ENCODE measurements around the gene DOHH. TPM values are rescaled to one million over a fixed set of nuclear protein-coding genes. Genes with fewer than 3 reads are reported as not detected.
A peak's percentile ranks its signal among the peaks of the same experiment; 100 is the strongest.

The DOHH gene
- polyA plus RNA-seq (2013, experiment 1 of 2), result 8.4 TPM
- 6.6 TPM for polyA plus RNA-seq (2013, experiment 2 of 2)

GRCh38 chr19:3500429-3501101 lies at the start of gene DOHH:
Gene DOHH, minus strand, starts transcription at chr19:3500674. Its CDS starts 3,860 bp downstream, at chr19:3496814.
- H3K36me3 ChIP-seq (ENCODE audit: control insufficient read depth, insufficient read depth, low read length), result peaks cover 31% of the 10 kb centered on the region
- peak within 1 kb of the TSS; percentile 98 for H3K27ac ChIP-seq (ENCODE audit: low read depth, low read length, severe bottlenecking)
- peak within 1 kb of the TSS; percentile 92 for H3K4me3 ChIP-seq (ENCODE audit: extremely low read depth, insufficient read depth, low read length, poor library complexity, severe bottlenecking)
- no peaks in the 10 kb centered on the region for H3K9me3 ChIP-seq (ENCODE audit: control insufficient read depth, low read length)
- peaks cover 11% of the 10 kb centered on the region for H3K4me1 ChIP-seq (ENCODE audit: control insufficient read depth, insufficient read depth, low read length, poor library complexity, severe bottlenecking)
- 0% methylated on average over 37 to 42 of the region's 52 CpGs for WGBS, 2 experiments (ENCODE audit: insufficient coverage in 2 of 2)

GRCh38 chr19:3549816-3550215 lies 49.3 kb upstream of the DOHH start:
- Histone ChIP-seq H3K36me3 (ENCODE audit: control insufficient read depth, insufficient read depth, low read length) (peaks cover 42% of the 10 kb centered on the region), H3K4me3 (ENCODE audit: extremely low read depth, insufficient read depth, low read length, poor library complexity, severe bottlenecking) (no peak overlapping the region), H3K9me3 (ENCODE audit: control insufficient read depth, low read length) (no peaks in the 10 kb centered on the region), H3K27ac (ENCODE audit: low read depth, low read length, severe bottlenecking) (no peak overlapping the region), H3K4me1 (ENCODE audit: control insufficient read depth, insufficient read depth, low read length, poor library complexity, severe bottlenecking) (peaks cover 6% of the 10 kb centered on the region)
- 94 to 96% methylated on average over 7 to 9 of the region's 10 CpGs for WGBS, 2 experiments (ENCODE audit: insufficient coverage in 2 of 2)

GRCh38 chr19:3548606-3549005 lies 48.1 kb upstream of the DOHH start:
- WGBS, 2 experiments (ENCODE audit: insufficient coverage in 2 of 2), result 92 to 93% methylated on average over 12 to 14 of the region's 14 CpGs

GRCh38 chr19:3547767-3548282 lies 47.4 kb upstream of the DOHH start:
- Histone ChIP-seq H3K4me1 (ENCODE audit: control insufficient read depth, insufficient read depth, low read length, poor library complexity, severe bottlenecking) (peaks cover 3% of the 10 kb centered on the region), H3K4me3 (ENCODE audit: extremely low read depth, insufficient read depth, low read length, poor library complexity, severe bottlenecking) (no peak overlapping the region)

More at GRCh38 chr19:3548606-3549005, 48.1 kb upstream of the DOHH start:
- H3K4me3 ChIP-seq (ENCODE audit: extremely low read depth, insufficient read depth, low read length, poor library complexity, severe bottlenecking), result no peak overlapping the region
- H3K36me3 ChIP-seq (ENCODE audit: control insufficient read depth, insufficient read depth, low read length), result peaks cover 48% of the 10 kb centered on the region
- H3K9me3 ChIP-seq (ENCODE audit: control insufficient read depth, low read length), result no peaks in the 10 kb centered on the region
- no peak overlapping the region for H3K27ac ChIP-seq (ENCODE audit: low read depth, low read length, severe bottlenecking)
- peaks cover 6% of the 10 kb centered on the region for H3K4me1 ChIP-seq (ENCODE audit: control insufficient read depth, insufficient read depth, low read length, poor library complexity, severe bottlenecking)

GRCh38 chr19:3547301-3547731 lies 46.8 kb upstream of the DOHH start:
- no peaks in the 10 kb centered on the region for H3K4me1 ChIP-seq (ENCODE audit: control insufficient read depth, insufficient read depth, low read length, poor library complexity, severe bottlenecking)
- H3K4me3 ChIP-seq (ENCODE audit: extremely low read depth, insufficient read depth, low read length, poor library complexity, severe bottlenecking), result no peak overlapping the region
- peaks cover 45% of the 10 kb centered on the region for H3K36me3 ChIP-seq (ENCODE audit: control insufficient read depth, insufficient read depth, low read length)
- 93 to 94% methylated on average over 13 to 15 of the region's 15 CpGs for WGBS, 2 experiments (ENCODE audit: insufficient coverage in 2 of 2)
- H3K27ac ChIP-seq (ENCODE audit: low read depth, low read length, severe bottlenecking), result no peak overlapping the region
- H3K9me3 ChIP-seq (ENCODE audit: control insufficient read depth, low read length), result no peaks in the 10 kb centered on the region

More at GRCh38 chr19:3547767-3548282, 47.4 kb upstream of the DOHH start:
- Histone ChIP-seq H3K36me3 (ENCODE audit: control insufficient read depth, insufficient read depth, low read length) (peaks cover 48% of the 10 kb centered on the region), H3K9me3 (ENCODE audit: control insufficient read depth, low read length) (no peaks in the 10 kb centered on the region), H3K27ac (ENCODE audit: low read depth, low read length, severe bottlenecking) (no peak overlapping the region)
- 95 to 96% methylated on average over 31 to 36 of the region's 36 CpGs for WGBS, 2 experiments (ENCODE audit: insufficient coverage in 2 of 2)

GRCh38 chr19:3546119-3546518 lies 45.6 kb upstream of the DOHH start:
- no peaks in the 10 kb centered on the region for H3K4me1 ChIP-seq (ENCODE audit: control insufficient read depth, insufficient read depth, low read length, poor library complexity, severe bottlenecking)
- no peaks in the 10 kb centered on the region for H3K9me3 ChIP-seq (ENCODE audit: control insufficient read depth, low read length)
- 95 to 99% methylated on average over 21 to 22 of the region's 23 CpGs for WGBS, 2 experiments (ENCODE audit: insufficient coverage in 2 of 2)
- H3K36me3 ChIP-seq (ENCODE audit: control insufficient read depth, insufficient read depth, low read length), result peaks cover 39% of the 10 kb centered on the region
- H3K4me3 ChIP-seq (ENCODE audit: extremely low read depth, insufficient read depth, low read length, poor library complexity, severe bottlenecking), result no peak overlapping the region
- no peak overlapping the region for H3K27ac ChIP-seq (ENCODE audit: low read depth, low read length, severe bottlenecking)

- WGBS, 2 experiments (ENCODE audit: insufficient coverage in 2 of 2), result 89 to 94% methylated on average over 8 to 10 of the region's 10 CpGs
- H3K4me3 ChIP-seq (ENCODE audit: extremely low read depth, insufficient read depth, low read length, poor library complexity, severe bottlenecking), result no peak overlapping the region
- H3K27ac ChIP-seq (ENCODE audit: low read depth, low read length, severe bottlenecking), result no peak overlapping the region
- H3K9me3 ChIP-seq (ENCODE audit: control insufficient read depth, low read length), result no peaks in the 10 kb centered on the region
- no peaks in the 10 kb centered on the region for H3K4me1 ChIP-seq (ENCODE audit: control insufficient read depth, insufficient read depth, low read length, poor library complexity, severe bottlenecking)
- peaks cover 34% of the 10 kb centered on the region for H3K36me3 ChIP-seq (ENCODE audit: control insufficient read depth, insufficient read depth, low read length)
Measured at GRCh38 chr19:3545669-3546034, 45.2 kb upstream of the DOHH start.

GRCh38 chr19:3544742-3545668 lies 44.5 kb upstream of the DOHH start:
- Histone ChIP-seq H3K9me3 (ENCODE audit: control insufficient read depth, low read length) (no peaks in the 10 kb centered on the region), H3K36me3 (ENCODE audit: control insufficient read depth, insufficient read depth, low read length) (peaks cover 33% of the 10 kb centered on the region), H3K4me3 (ENCODE audit: extremely low read depth, insufficient read depth, low read length, poor library complexity, severe bottlenecking) (no peak overlapping the region), H3K27ac (ENCODE audit: low read depth, low read length, severe bottlenecking) (no peak overlapping the region), H3K4me1 (ENCODE audit: control insufficient read depth, insufficient read depth, low read length, poor library complexity, severe bottlenecking) (no peaks in the 10 kb centered on the region)
- WGBS, 2 experiments (ENCODE audit: insufficient coverage in 2 of 2), result 36 to 75% methylated on average over 6 to 29 of the region's 30 CpGs

- WGBS, 2 experiments (ENCODE audit: insufficient coverage in 2 of 2), result 93 to 97% methylated on average over 9 of the region's 9 CpGs
Measured at GRCh38 chr19:3544058-3544376, 43.5 kb upstream of the DOHH start.

GRCh38 chr19:3543150-3544057 lies 42.9 kb upstream of the DOHH start:
- no peaks in the 10 kb centered on the region for H3K4me1 ChIP-seq (ENCODE audit: control insufficient read depth, insufficient read depth, low read length, poor library complexity, severe bottlenecking)
- H3K36me3 ChIP-seq (ENCODE audit: control insufficient read depth, insufficient read depth, low read length), result peaks cover 34% of the 10 kb centered on the region
- no peak overlapping the region for H3K27ac ChIP-seq (ENCODE audit: low read depth, low read length, severe bottlenecking)
- WGBS, 2 experiments (ENCODE audit: insufficient coverage in 2 of 2), result 91 to 96% methylated on average over 35 to 44 of the region's 47 CpGs
- H3K9me3 ChIP-seq (ENCODE audit: control insufficient read depth, low read length), result no peaks in the 10 kb centered on the region
- no peak overlapping the region for H3K4me3 ChIP-seq (ENCODE audit: extremely low read depth, insufficient read depth, low read length, poor library complexity, severe bottlenecking)

More at GRCh38 chr19:3544058-3544376, 43.5 kb upstream of the DOHH start:
- H3K36me3 ChIP-seq (ENCODE audit: control insufficient read depth, insufficient read depth, low read length), result peaks cover 40% of the 10 kb centered on the region
- no peak overlapping the region for H3K4me3 ChIP-seq (ENCODE audit: extremely low read depth, insufficient read depth, low read length, poor library complexity, severe bottlenecking)
- H3K27ac ChIP-seq (ENCODE audit: low read depth, low read length, severe bottlenecking), result no peak overlapping the region
- no peaks in the 10 kb centered on the region for H3K9me3 ChIP-seq (ENCODE audit: control insufficient read depth, low read length)
- no peaks in the 10 kb centered on the region for H3K4me1 ChIP-seq (ENCODE audit: control insufficient read depth, insufficient read depth, low read length, poor library complexity, severe bottlenecking)

Measured in mesodermal cell (in vitro differentiated cells).